NCI-H2196 (cell line): ENCODE measurements around the gene NCAPD2.

ENCODE experiments used
- DNase-seq: peaks from one replicate; lab custom pipeline; 2025; ENCODE audit not compliant: unreplicated experiment; lab: John Stamatoyannopoulos, UW

NCAPD2 gene

GRCh38 chr12:6533653-6533922 lies 39.7 kb downstream of the NCAPD2 start:
- DNase-seq, result no peak

GRCh38 chr12:6533923-6534694 lies 40.2 kb downstream of the NCAPD2 start, which contains the start of gene GAPDH:
TSS of gene GAPDH (plus strand) at chr12:6534517. CDS start at chr12:6534833, 316 bp downstream.
- peak; percentile 84 for DNase-seq

- no peak for DNase-seq
Observed at GRCh38 chr12:6534695-6534944, 40.7 kb downstream of the NCAPD2 start.

- peak; percentile 28 for DNase-seq
Observed at GRCh38 chr12:6534945-6535696, 41.2 kb downstream of the NCAPD2 start.

GRCh38 chr12:6535697-6535946 lies 41.7 kb downstream of the NCAPD2 start:
- no peak for DNase-seq

- DNase-seq, result no peak
Observed at GRCh38 chr12:6535960-6536847, 42.3 kb downstream of the NCAPD2 start.

- DNase-seq, result no peak
Observed at GRCh38 chr12:6536894-6537579, 43.1 kb downstream of the NCAPD2 start.

- peak; percentile 47 for DNase-seq
Observed at GRCh38 chr12:6537580-6538419, 43.9 kb downstream of the NCAPD2 start.

GRCh38 chr12:6538420-6539313 lies 44.8 kb downstream of the NCAPD2 start:
- no peak for DNase-seq

- no peak for DNase-seq
Observed at GRCh38 chr12:6539314-6539682, 45.4 kb downstream of the NCAPD2 start.

- no peak for DNase-seq
Observed at GRCh38 chr12:6539707-6540134, 45.8 kb downstream of the NCAPD2 start.

GRCh38 chr12:6540181-6540877 lies 46.4 kb downstream of the NCAPD2 start:
- no peak for DNase-seq

GRCh38 chr12:6541371-6542165 lies 47.7 kb downstream of the NCAPD2 start:
- no peak for DNase-seq

GRCh38 chr12:6542209-6543009 lies 48.5 kb downstream of the NCAPD2 start:
- no peak for DNase-seq

- DNase-seq, result no peak
Observed at GRCh38 chr12:6546016-6546415, 52.1 kb downstream of the NCAPD2 start.

- no peak for DNase-seq
Observed at GRCh38 chr12:6547566-6547965, 53.7 kb downstream of the NCAPD2 start.

- no peak for DNase-seq
Observed at GRCh38 chr12:6547987-6548386, 54.1 kb downstream of the NCAPD2 start.
